NCI-H2171 (cell line): ENCODE measurements around the gene QSER1.
"Not testable (repeated sequence)": the region's sequence is repeated elsewhere in the genome, so short reads cannot be mapped to it uniquely, and the experiment has no call there.

ENCODE experiments used
- DNase-seq: peaks from one replicate; lab custom pipeline; 2025; lab: John Stamatoyannopoulos, UW

The QSER1 gene

DNA sequence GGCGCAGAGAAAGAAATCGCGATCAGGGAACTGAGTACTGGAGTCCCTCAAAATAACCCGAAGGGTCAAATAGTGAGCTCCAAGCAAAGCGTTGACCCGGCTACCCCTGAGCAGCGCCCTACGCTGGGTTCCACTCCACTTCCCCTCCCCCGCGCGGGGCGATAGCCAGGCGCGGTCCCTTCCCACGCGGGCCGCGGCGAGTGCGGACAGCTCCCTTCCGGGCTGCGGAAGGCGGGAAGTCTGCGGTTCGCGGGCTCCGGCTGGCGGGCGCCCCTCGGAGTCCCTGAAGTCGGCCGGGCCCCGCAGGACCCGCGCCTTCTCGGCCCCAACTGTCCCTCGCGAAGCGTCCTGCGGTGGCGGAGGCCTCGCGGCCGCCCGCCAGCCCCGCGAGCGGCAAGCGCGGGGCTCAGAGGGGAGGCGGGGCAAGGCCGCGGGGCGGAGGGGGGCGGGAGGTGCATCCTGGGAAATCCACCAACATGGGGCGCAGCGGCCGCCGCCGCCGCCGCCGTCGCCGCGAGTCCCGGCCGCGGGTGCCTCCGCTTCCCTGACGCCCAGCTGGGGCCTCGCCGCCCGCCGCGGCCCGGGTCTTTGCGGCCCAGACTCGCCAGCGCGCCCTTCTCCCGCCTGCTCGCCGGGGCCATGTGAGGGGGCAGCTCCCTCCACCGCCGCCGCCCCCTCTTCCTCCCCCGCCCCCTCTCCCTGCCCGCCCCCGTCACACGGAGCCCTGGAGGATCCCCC, at the start of gene QSER1:
QSER1 (plus strand) TSS at position 457 of the 738 bp plus-strand sequence. CDS start 315 bp downstream, outside the sequence.
- DNase-seq: peak; percentile 95

DNA sequence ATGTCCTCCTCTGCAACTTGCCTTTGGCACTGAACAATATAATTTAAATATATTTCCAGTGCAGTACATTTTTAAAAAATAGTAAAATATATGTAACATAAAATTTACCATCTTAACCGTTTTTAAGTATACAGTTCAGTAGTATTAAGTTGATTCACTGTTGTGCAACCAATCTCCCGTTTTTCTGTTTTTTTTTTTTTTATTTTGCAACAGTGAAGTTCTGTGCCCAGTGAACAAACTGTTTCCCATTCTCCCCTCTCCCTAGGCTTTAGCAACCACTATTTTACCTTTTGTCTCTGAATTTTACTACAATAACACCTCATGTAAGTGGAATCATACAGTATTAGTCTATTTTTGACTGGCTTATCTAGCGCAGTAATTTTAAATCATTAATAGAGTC, 49.1 kb upstream of the QSER1 start:
- no peak for DNase-seq

DNA sequence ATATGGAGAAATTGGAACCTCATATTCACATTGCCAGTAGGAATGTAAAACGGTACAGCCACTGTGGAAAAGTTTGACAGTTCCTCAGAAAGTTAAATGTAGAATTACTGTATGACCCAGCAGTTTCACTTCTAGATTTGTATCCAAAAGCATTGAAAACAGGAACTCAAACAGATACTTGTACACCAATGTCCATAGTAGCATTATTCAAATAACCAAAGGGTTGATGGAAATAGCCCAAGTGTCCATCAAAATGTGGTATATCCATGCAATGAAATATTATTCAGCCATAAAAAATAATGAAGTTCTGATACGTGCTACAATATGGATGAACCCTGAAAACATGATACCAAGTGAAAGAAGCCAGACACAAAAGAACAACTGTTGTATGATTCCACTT, 45.1 kb upstream of the QSER1 start:
- DNase-seq: no peak

DNA sequence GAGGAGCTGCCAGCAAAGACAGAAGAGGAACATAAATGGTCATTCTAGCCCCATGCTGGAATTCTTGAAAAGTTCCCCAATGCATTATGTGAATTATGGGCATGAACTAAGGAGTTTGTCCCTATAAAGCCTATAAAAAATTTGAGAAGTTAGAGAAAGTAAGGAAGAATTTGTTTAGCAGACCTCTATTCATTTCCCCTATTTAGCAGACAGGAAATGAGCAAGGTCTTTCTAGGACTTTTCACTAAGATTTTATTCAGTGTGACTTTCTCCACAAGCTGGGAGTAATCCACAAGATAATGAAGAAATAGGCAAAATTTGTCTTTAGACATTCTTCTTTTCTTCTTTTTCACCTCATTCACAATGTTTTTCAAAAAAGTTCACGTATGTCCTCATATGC, 42.9 kb upstream of the QSER1 start:
- DNase-seq: no peak

DNA sequence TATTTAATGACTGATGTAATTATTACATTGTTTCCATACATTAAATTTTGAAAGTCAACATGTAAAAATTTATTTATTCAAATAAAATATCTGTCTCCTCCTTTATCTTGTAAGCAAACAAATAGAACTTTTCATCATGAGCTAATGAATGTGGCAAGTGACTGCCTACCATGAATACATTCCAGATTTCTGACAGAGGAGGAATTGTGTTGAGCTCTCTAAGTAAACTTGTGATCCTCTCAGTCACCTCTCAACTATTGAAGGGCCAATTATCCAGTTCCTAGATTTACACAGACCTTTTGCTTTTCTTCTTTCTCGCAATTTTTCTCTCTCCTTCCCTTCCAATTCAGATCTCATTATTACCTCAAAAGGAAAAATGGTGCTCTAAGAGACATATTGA, 41.4 kb upstream of the QSER1 start:
- DNase-seq: no peak

DNA sequence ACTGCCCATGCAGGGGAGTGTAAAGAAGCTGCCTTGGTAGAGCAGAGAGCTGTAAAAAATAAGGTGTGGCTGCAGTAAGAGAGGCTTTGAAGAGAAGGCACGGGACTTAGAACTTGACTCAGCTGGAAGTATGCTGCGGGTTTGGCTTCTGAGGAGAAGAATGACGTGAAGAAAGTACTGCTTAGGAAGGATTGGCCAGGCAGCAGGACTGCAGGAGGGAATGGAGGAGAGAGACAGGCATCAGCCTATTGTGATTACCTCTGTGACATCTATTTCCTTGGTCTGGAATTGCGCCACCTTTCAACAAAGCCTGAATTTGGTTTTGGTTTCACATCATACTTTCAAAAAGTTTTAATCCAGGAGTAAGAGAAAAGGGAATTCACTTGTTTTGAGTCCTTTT, 40.4 kb upstream of the QSER1 start:
- DNase-seq: no peak

DNA sequence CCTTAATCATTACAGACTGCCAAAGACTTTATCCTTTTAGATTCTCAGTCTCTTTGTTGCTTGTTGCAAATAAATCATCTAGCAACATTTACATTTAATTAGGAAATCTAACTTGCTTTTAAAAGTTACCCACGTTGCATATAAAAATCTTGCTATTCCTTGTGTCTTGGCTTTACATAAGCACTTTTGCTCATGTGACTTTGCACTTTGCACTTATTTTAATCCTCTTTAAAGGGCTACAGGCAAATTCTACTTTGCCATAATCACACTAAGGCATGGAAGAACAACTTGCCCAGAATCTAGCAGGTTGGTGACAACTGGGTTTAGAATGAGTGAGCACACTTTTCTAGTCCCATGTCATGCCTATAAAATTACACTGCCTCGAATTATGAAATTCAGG, 37.0 kb upstream of the QSER1 start:
- no peak for DNase-seq

DNA sequence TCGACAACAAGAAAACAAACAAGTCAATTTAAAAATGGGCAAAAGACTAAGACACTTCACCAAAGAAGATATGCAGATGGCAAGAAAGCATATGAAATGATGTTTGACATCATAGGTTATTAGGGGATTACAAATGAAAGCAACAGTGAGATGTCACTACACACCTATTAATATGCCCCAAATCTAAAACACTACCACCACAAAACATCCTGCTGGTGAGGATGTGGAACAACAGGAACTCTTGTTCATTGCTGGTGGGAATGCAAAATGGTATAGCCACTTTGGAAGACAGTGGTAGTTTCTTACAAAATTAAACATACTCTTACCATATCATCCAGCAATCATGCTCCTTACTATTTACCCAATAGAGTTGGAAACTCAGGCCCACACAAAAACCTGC, 33.9 kb upstream of the QSER1 start:
- DNase-seq: no peak

DNA sequence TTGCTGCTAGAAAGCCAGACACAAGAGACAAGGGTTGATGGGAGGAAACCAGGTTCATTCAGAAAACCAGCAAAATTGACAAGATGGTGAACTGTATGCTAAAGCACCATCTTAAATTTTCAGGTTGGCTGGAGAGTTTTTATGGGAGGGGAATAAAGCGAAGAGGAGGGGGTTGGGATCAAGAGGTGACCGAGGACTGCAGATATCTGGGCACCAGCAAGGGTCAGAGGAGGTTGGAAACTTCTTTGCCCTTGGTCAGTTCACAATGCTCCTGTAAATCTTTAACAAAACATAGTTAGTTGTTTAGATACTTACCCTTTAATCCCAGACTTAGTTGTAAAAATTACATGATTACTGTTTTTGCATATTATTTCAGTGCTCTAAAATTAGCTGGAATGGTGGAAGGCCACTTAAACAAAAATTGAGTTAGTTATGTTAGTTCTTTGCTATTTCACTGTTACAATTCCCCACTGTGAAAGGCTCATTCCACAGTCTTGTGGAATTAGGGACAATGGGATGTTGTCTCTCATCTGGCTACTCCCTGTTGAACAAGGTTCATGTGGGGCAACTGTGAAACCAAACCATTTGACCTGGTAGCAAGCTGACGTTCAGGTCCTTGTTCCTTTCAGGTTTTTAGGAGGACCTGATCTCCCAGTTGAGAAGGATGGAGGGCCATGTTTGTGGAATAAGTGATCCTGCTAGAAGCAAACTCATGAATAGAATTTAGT, 30.6 kb upstream of the QSER1 start:
- DNase-seq: no peak

DNA sequence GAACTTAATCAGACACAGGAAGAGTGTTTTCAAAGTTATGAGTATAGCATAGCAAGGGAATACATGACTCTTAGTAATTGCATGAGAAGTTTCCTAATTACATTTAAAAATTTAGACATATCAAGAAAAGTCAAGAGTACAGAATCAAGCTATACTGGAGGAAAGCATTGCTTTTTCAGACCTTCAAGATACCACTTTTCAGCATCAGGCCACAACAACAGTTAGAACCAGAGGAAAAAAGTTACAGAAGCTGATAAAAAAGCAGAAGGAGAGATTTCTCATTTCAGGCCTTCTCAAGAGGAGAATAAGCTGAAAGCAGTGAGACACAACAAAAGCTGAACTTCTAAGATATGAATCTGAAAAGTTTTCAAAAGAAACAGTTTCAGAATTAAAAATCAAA, 28.1 kb upstream of the QSER1 start:
- DNase-seq: no peak

DNA sequence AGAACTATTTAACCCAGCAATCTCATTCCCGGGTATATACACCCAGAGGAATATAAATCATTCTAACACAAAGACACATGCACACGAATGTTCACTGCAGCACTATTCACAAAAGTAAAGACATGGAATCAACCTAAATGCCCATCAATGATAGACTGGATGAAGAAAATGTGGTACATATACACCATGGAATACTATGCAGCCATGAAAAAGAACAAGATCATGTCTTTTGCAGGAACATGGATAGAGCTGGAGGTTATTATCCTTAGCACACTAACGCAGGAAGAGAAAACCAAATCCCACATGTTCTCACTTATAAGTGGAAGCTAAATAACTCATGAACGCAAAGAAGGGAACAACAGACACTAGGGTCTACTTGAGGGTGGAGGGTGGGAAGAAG, 23.9 kb upstream of the QSER1 start:
- not testable (repeated sequence) for DNase-seq

DNA sequence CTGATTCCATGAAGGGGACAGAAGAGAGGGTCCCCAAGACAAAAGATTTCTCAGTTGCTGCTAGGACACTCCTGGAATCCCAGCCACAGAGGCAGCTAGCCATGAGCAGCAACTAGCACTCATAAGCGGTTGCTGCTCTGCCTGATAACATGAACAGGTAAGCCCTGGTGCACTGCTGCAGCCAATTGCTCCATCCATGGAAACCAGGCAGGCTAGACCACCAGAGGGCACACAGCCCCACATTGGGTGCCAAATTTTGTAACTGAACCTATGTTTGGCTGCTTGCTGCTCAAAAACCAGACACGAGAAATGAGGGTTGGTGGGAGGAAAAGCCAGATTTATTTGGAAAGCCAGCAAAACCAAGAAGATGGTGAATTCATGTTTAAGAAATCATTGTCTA, 21.9 kb upstream of the QSER1 start:
- no peak for DNase-seq

DNA sequence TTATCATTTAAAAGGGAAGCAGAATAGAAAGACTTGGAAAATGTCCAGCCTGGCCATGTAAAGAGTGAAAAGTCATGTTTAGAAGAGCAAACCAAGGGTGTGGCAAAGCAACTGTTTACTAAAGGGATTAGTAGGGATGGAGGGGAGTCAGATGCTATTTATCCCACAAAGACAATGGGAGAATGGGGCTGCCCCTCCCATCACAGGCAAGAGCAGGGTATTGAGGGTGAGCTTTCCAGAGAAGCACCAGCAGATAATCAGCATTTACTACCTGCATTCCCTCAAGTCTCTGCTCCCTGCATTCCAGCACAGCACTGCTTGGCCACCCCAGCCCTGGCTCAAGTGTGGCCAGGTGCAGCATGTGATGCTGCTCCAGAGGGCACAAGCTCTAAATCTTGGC, 18.5 kb upstream of the QSER1 start:
- DNase-seq: no peak

DNA sequence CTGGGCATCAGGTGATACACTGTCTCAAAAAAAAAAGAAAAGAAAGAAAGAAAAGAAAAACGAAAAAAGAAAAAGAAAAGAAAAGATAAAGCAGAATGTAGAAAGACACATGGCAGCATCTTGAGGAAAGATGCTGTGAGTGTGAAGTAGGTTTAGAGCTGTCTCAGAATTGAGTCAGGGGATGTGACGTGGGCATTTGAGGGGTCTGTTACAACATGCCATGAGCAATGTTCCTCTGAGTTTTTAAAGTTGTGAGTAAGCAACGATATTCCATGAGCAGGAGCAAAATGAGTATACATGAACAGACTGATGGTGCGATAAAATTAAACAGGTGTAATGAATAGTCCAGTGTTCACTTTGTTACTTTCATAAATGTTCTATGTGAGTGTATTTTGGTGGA, 11.3 kb upstream of the QSER1 start:
- no peak for DNase-seq

DNA sequence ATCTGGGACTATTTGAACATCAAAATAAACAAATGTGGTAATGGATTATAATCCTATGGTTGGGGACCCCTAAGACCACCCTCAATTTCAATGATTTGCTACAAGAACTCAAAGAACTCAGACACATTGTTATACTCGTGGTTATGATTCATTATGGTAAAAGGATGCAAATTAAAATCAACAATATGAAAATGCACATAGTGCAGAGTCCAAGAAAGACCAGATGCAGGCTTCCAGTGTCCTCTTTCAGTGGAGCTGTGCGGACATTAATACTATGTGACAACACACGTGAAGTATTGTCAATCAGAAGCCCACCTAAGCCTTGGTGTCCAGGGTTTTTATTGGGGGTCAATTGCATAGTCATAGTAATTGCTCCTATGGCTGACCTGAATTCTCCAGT, 9.2 kb upstream of the QSER1 start:
- DNase-seq: no peak

DNA sequence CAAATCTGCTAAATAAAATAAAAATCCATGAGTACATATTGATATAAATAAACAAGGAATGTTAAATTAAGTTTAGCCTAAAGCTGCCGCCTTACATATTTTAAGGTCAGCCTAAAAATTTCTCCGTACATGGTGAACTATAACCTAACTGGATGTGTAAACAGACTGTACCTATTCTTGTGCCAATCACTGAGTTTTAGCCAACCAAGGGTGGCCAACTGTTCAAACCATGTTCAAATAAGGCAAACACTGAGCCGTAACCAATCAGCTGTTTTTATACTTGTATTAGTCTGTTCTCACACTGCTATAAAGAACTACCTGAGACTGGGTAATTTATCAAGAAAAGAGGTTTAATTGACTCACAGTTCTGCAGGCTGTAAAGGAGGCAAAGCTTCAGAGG, 8.6 kb upstream of the QSER1 start:
- DNase-seq: no peak

DNA sequence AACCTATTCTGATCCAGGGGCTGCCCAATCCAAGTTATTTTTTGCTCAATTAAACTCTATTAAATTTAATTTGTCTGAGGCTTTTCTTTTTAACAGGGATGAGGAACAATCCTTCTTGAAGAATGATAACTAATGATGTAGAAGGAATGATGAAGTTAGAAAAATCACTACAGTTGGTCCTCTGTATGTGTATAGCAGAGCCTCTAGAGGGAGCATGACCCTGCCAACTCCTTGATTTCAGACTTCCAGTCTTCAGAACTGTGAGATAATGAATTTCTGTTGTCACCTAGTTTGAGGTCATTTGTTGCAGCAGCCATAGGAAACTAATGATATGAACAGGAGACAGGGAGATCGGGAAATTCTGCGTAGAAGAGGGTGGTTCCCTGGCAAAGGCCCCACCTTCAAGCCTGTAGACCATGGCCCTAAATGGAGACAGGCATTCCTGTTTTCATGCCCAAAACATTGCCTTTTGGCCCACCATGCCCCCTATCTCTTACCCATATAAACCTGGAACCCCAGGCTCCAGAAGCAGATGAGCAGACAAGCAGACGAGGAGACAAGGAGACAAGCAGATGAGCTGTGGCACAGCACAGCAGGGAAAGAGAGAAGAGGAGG, 7.7 kb upstream of the QSER1 start:
- no peak for DNase-seq

DNA sequence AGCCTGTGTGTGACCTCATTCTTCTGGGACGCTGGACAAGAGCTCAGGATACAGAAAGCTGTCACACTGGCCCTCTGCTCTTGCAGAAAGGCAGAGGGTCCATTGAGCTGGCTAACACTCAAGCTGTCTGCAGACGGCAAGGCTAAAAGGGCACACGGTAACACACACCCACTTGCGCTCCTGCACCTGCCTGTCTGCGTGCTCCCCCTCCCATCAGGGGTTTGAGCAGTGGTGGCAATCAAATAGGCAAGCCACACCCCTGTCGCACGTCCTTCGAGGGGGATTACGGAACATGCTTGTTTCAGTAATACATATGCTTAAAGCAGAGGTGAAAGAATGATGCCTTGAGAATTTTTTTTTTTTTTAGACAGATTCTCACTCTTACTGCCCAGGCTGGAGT, 7.1 kb upstream of the QSER1 start:
- no peak for DNase-seq

DNA sequence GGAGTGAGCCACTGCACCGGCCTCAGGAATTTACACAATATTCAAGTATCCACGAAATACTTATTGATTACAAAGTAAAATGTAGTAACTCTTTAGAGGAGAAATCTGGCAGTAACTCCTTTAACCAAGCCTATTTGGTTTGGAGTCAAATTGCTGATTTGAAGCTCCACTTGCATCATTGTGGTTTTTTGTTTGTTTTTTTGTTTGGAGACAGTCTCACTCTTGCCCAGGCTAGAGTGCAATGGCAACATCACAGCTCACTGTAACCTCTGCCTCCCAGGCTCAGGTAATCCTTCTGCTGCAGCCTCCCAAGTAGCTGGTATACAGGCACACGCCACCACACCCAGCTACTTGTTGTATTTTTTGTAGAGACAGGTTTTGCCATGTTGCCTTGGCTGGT, 6.4 kb upstream of the QSER1 start:
- no peak for DNase-seq

DNA sequence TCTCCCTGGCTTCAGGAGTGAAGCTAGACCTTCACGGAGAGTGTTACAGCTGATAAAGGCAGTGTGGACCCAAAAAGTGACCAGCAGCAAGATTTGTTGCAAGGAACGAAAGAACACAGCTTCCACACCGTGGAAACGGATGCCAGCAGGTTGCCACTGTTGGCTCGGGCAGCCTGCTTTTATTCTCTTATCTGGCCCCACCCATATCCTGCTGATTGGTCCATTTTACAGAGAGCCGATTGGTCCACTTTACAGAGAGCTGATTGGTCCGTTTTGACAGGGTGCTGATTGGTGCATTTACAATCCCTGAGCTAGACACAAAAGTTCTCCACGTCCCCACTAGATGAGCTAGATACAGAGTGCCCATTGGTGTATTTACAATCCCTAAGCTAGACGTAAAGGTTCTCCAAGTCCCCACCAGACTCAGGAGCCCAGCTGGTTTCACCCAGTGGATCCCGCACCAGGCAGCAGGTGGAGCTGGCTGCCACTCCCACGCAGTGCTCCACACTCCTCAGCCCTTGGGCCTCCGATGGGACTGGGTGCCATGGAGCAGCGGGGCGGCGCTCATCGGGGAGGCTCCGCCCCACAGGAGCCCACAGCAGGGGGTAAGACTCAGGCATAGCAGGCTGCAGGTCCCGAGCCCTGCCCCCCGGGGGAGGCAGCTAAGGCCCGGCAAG, 4.8 kb upstream of the QSER1 start:
- not testable (repeated sequence) for DNase-seq

DNA sequence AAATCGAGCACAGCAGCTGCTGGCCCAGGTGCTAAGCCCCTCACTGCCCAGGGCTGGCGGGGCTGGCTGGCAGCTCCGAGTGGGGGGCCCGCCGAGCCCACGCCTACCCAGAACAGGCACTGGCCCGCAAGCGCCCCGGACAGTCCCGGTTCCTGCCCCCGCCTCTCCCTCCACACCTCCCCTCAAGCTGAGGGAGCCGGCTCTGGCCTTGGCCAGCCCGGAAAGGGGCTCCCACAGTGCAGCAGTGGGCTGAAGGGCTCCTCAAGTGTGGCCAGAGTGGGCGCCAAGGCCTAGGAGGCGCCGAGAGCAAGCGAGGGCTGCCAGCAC, 4.3 kb upstream of the QSER1 start:
- DNase-seq: not testable (repeated sequence)

DNA sequence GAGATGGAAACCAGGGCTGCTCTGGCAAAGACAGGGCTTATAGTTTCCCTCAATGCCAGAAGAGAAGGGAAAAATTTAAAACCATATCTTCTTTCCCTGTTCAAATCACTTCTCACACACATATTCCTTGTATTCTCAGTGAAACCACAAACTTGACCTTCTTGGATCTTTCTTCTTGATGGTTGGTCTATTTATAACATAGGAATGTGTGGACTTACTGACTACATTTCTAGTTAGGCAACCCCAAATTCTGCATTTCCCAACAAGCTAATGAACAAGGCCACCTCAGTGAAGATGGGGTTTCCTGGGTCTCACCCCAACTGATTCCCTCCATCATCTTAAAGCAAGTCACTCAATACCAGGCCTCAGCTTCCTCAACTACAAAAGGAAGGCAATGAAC, 3.8 kb upstream of the QSER1 start:
- no peak for DNase-seq
